NB4 (cell line): ENCODE measurements around the gene USP54.

Experiments
- DNase-seq: peaks from one replicate; pipeline ENCODE4 v3.0.0; 2010; ENCODE audit warnings: low read depth
- H3K4me3 ChIP-seq: one replicate; pipeline ENCODE4 v1.5.1; 2011; ENCODE audit warnings: mild to moderate bottlenecking, low read depth, low read length, moderate library complexity
- MAX ChIP-seq: IDR thresholded peaks from 2 replicates; pipeline ENCODE4 v1.6.1; 2011; ENCODE audit warnings: low read depth, low read length
- MYC ChIP-seq: IDR thresholded peaks from 2 replicates; pipeline ENCODE4 v1.6.1; 2011; ENCODE audit warnings: low read depth, low read length
- POLR2A ChIP-seq: IDR thresholded peaks from 2 replicates; pipeline ENCODE4 v1.6.1; 2011; ENCODE audit warnings: mild to moderate bottlenecking; ENCODE audit not compliant: insufficient read length; ENCODE audit errors: extremely low read depth
- TF ChIP-seq, protein P1 (sequence below): IDR thresholded peaks from one replicate; pipeline ENCODE4 v1.5.1; 2012; ENCODE audit warnings: low read depth, low read length

Gene USP54

DNA sequence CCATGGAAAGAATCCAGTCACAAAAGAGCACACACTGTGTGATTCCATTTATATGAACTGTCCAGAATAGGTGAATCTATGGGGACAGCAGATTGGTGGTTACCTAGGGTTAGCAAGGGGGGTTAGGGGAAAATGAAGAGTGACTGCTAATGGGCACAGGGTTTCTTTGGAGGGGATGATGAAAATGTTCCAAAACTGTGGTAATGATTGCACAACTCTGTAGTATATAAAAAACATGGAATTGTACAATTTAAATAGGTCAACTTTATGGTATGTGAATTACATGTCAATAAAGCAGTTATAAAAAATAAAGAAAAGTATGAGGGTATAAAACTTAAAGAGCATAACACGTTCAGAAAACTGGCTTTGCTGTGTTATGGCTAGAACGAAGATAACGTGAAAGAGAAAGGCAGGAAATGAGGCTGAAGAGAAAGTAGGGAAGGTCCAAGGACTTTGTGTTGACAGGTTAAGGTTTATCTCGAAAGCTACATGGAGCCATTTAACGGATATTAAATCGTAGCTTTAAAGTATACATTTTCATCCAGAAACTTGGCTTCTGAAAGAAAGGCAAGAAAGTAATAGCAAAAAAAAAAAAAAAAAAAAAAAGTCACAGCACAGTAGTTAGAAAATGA lies 131.3 kb downstream of the USP54 start:
- TF ChIP-seq, protein P1, sequence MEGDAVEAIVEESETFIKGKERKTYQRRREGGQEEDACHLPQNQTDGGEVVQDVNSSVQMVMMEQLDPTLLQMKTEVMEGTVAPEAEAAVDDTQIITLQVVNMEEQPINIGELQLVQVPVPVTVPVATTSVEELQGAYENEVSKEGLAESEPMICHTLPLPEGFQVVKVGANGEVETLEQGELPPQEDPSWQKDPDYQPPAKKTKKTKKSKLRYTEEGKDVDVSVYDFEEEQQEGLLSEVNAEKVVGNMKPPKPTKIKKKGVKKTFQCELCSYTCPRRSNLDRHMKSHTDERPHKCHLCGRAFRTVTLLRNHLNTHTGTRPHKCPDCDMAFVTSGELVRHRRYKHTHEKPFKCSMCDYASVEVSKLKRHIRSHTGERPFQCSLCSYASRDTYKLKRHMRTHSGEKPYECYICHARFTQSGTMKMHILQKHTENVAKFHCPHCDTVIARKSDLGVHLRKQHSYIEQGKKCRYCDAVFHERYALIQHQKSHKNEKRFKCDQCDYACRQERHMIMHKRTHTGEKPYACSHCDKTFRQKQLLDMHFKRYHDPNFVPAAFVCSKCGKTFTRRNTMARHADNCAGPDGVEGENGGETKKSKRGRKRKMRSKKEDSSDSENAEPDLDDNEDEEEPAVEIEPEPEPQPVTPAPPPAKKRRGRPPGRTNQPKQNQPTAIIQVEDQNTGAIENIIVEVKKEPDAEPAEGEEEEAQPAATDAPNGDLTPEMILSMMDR = no peak
- TF ChIP-seq MAX (no peak), POLR2A (no peak), MYC (no peak)
- no peak overlapping the region for H3K4me3 ChIP-seq

GRCh38 chr10:73456187-73456890 lies 134.8 kb downstream of the USP54 start:
- TF ChIP-seq POLR2A (no peak), MYC (no peak), MAX (no peak)
- TF ChIP-seq, protein P1 = no peak
- H3K4me3 ChIP-seq = no peak overlapping the region
- no peak for DNase-seq

More for the DNA sequence above, 131.3 kb downstream of the USP54 start:
- no peak for DNase-seq

DNA sequence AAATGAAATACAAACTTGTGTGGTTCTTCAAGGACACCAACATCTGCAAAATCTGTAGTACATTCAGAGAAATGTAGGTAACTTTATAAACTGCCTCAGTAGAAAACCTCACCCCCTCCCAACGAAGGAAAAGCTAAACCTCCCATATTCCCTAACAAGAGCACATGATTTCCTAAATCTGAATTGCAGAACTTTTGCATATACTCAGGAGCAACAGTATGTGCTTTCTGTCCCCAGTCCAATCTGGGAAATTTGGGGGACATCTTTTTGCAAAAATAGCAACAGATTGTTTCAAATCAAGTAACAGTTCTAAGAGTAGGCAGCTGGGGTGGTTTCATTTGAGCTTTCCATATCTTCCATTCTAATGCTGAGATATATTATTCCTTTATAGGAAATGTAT lies 142.0 kb downstream of the USP54 start:
- TF ChIP-seq MYC = no peak
- no peak for TF ChIP-seq MAX
- no peak for TF ChIP-seq POLR2A
- TF ChIP-seq, protein P1 = no peak
- H3K4me3 ChIP-seq = no peak overlapping the region
- no peak for DNase-seq

DNA sequence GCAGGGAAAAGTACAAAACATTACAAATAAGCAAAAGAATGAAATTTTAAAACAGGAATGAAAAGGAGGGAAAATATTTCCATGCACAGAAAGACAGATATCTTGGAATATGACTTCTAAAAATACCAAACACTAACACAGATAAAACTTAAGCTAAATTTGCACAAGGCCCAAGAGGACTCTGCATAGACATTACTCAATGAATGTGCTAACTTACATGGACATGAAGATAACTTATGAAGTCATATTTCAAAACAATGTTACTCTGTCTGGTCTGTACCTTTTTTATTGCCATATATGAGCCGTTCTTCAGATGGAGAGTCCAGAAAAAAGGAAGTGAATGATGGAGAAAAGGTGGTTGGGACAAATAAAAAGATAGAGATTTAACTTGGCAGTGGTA lies 142.8 kb downstream of the USP54 start:
- no peak overlapping the region for H3K4me3 ChIP-seq
- TF ChIP-seq POLR2A (no peak), MAX (no peak), MYC (no peak)
- TF ChIP-seq, protein P1 = no peak

More for the DNA sequence above, 142.8 kb downstream of the USP54 start:
- DNase-seq = no peak
